D721Med (cell line): ENCODE measurements around the gene DEUP1.

Experiments used
- DNase-seq: peaks from one replicate; pipeline ENCODE4 v3.0.0; 2011; ENCODE audit warnings: low spot score; ENCODE audit not compliant: insufficient read length
- FAIRE-seq: peaks from 2 replicates; lab custom pipeline; 2011; peaks lifted over from hg19 to GRCh38; lab: Jason Lieb, UNC
- CTCF ChIP-seq: IDR thresholded peaks from 2 replicates; pipeline ENCODE4 v1.5.1; 2012; ENCODE audit warnings: mild to moderate bottlenecking, control low read depth; ENCODE audit not compliant: insufficient read depth; ENCODE audit errors: missing control alignments

Gene DEUP1

DNA sequence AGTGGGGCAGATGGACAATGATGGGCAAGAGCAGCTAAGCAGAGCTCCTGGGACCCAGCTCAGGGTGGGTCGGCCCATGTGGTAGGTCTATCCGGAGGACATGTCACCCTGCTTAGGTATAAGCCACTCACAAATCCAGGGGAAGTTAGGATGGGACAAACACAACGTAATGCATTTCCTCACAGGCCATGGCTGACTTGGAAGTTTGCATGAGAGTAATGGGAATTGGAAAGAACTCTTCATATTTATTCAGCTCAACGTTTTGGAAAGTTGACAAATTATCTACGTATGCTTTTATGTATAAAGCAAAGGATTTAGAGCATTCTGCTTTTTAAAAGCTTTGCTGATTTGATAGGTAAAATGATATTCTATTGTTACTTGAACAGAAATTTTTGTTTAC, 137.7 kb downstream of the DEUP1 start:
- DNase-seq = no peak
- TF ChIP-seq CTCF = no peak
- FAIRE-seq = no peak

GRCh38 chr11:93474123-93474522, 143.6 kb downstream of the DEUP1 start:
- TF ChIP-seq CTCF = no peak
- no peak for FAIRE-seq
- no peak for DNase-seq

DNA sequence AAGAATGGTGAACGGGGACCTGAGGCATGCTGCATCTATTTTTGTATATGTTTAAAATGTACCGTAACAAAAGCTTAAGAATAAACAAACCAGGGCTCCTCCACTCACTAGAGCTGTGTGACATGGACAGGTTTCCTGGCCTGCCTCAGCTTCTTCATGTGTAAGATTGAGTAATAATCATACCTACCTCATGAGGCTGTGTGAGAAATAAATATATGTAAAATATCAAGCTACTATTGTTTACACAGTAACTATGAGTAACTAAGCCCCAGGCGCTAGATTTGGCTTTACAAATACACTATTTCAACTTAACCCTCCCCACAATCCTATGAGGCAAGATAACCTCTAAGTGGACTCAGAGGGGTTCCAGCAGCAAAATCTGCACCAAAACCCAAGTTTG, 146.3 kb downstream of the DEUP1 start:
- FAIRE-seq = no peak
- TF ChIP-seq CTCF = no peak
- no peak for DNase-seq

GRCh38 chr11:93477684-93478234, 147.2 kb downstream of the DEUP1 start:
- peak; percentile 74 for DNase-seq
- peak; percentile 11 for FAIRE-seq
- TF ChIP-seq CTCF = no peak

- DNase-seq = no peak
- no peak for TF ChIP-seq CTCF
- FAIRE-seq = no peak
Measured at GRCh38 chr11:93478841-93479240, 148.3 kb downstream of the DEUP1 start.

- no peak for DNase-seq
- TF ChIP-seq CTCF = no peak
- FAIRE-seq = no peak
Measured at GRCh38 chr11:93480256-93480655, 149.7 kb downstream of the DEUP1 start.

DNA sequence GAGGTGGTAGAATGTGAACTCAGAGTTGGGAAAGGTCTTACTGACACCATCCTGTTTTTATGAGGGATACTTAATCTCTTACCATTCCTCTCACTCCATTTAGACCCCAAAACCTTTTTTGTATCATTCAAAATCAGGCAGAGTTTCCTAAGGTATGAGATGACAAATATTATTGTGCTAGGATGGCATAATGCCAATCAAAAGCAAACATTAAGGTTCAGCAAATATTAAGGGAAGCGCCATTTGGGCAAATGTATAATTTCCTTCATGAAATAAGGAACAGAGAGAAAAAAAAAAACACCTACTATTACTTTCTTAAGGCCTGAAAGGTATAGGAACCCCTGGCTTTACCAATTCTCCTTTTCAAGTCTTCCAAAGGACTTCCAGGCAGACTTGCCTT, 150.2 kb downstream of the DEUP1 start:
- no peak for TF ChIP-seq CTCF
- DNase-seq (no peak), FAIRE-seq (no peak)
